ENCODE measurements around the gene CLIC3. TPM values are rescaled to one million over a fixed set of nuclear protein-coding genes. Genes with fewer than 3 reads are reported as not detected.

CLIC3 gene
- total RNA-seq, 2 experiments from 2014 or later, result not detected

DNA sequence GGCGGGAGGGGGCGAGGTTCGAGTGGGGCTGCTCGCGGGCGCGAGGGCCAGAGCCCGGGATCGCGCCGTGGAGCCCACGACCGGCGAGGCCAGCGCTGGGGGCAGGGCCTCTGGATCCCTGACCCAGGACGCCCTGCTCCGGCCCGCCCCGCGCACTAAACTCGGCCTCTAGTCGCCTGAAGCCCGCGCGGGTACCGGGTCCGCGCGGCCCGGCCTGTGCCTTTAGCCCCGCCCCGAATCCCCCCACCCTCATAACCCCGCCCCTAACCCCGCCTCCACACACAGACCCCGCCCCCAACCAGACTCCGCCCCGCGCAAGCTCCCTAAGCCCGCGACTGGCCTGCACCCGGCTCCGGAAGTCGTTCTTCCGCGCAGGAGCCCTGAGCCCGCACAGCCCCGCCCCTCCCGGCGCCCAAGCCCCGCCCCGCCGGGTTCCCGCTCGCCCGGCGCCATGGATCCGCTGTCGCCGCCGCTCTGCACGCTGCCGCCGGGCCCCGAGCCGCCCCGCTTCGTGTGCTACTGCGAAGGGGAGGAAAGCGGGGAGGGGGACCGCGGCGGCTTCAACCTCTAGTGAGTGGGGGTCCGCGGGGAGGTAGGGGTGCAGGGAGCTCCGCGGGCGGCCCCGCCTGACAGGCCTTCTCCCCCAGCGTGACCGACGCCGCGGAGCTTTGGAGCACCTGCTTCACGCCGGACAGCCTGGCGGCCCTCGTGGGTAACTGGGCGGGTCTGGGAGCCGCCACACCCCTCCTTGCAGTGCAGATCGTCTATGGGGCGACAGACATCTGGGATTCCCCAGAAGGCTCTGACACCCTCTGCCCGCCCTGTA lies 4.2 kb downstream of the CLIC3 start, which contains the start of gene PAXX:
Gene PAXX (plus strand): TSS at position 430 of the 826 bp plus-strand sequence. CDS start 22 bp downstream, at position 452.
- H3K27ac ChIP-seq (ENCODE audit: low read depth, low read length, poor library complexity, severe bottlenecking), result peak within 1 kb of the TSS; percentile 63
- DNase-seq (ENCODE audit: low spot score), result peak; percentile 94
- H2AFZ ChIP-seq (ENCODE audit: low read length), result peak within 1 kb of the TSS; percentile 60
- H3K9me3 ChIP-seq (ENCODE audit: low read length), result no peaks in the 10 kb centered on the region
- peaks cover 28% of the 10 kb centered on the region for H3K4me1 ChIP-seq (ENCODE audit: insufficient read depth, low read length, poor library complexity, severe bottlenecking)
- no peaks in the 10 kb centered on the region; the same call in 1 of the 2 replicates for H3K79me2 ChIP-seq (ENCODE audit: insufficient read depth, low read depth, low read length)
- peak within 1 kb of the TSS; percentile 94 for H3K4me2 ChIP-seq (ENCODE audit: low read length)
- TSS peak; percentile 94 for BruUV-seq (replicated peaks)
- peak within 1 kb of the TSS; percentile 79 for H3K4me3 ChIP-seq (ENCODE audit: low read depth, low read length, poor library complexity, severe bottlenecking)
- H3K36me3 ChIP-seq (ENCODE audit: insufficient read depth, low read length), result 0 out of 2 replicates have a peak, but pooled peaks cover 3% of the 10 kb centered on the region
- TF ChIP-seq, protein P1, sequence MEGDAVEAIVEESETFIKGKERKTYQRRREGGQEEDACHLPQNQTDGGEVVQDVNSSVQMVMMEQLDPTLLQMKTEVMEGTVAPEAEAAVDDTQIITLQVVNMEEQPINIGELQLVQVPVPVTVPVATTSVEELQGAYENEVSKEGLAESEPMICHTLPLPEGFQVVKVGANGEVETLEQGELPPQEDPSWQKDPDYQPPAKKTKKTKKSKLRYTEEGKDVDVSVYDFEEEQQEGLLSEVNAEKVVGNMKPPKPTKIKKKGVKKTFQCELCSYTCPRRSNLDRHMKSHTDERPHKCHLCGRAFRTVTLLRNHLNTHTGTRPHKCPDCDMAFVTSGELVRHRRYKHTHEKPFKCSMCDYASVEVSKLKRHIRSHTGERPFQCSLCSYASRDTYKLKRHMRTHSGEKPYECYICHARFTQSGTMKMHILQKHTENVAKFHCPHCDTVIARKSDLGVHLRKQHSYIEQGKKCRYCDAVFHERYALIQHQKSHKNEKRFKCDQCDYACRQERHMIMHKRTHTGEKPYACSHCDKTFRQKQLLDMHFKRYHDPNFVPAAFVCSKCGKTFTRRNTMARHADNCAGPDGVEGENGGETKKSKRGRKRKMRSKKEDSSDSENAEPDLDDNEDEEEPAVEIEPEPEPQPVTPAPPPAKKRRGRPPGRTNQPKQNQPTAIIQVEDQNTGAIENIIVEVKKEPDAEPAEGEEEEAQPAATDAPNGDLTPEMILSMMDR (conservative IDR thresholded peaks at IDR 0.05; ENCODE audit: low read length), result no peak
- no peak for TF ChIP-seq EZH2phosphoT487 (IDR thresholded peaks at IDR 0.05; ENCODE audit: borderline replicate concordance, low read depth, low read length)
- no peaks in the 10 kb centered on the region for H4K20me1 ChIP-seq (ENCODE audit: insufficient read depth, low read length)
- ChIA-PET POLR2A (interaction anchor here (0.5 to 1.5 kb wide), 9 partner anchors 9 to 462 kb away, joined by 3 to 7 read pairs (median 4); partner anchors contain the start of gene LCNL1), CTCF (ENCODE audit: unreplicated experiment) (interaction anchor here (0.6 kb wide), 2 partner anchors 17 to 32 kb away, joined by 3 to 14 read pairs; no protein-coding TSS in a partner anchor)
- no peaks in the 10 kb centered on the region for H3K9me2 ChIP-seq (ENCODE audit: insufficient read depth, low read length)
- intact Hi-C loops (cut with micrococcal nuclease; ENCODE audit: unreplicated experiment), result loop anchor here (2.0 kb wide), 1 partner anchor 47 kb away; the partner anchor contains the start of genes C8G and FBXW5

DNA sequence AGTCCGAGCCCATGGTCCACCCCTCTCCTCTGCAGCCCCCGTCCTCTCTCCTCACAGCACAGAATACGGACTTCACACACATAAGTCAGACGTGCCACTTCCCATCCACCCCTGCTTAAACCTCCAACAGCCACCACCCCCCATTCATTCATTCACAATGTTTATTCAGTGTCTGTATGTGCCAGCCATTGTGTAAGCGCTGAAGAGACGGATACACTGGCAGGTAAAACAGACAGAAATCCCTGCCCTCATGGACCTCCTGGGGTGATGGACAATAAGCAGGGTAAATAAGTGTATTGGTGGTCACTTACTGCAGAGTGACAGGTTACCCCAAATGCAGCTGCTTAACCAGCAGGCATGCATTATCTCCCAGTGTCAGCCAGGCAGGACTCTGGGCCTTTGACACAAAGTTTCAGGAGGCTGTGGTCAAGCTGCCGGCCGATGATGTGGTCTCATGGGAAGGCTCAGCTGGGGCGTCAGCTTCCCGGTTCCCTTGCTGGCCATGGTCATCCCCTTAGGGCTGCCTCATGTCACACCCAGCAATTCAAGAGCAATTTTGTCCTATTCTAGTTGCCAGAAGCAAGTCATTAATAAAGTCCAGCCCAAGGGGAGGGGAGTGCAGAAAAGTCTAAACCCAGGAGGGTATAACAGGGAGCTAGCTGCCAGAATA lies 6.0 kb downstream of the CLIC3 start:
- no peaks in the 10 kb centered on the region for H3K9me3 ChIP-seq (ENCODE audit: low read length)
- TF ChIP-seq EZH2phosphoT487 (IDR thresholded peaks at IDR 0.05; ENCODE audit: borderline replicate concordance, low read depth, low read length), result no peak
- TF ChIP-seq, protein P1 (conservative IDR thresholded peaks at IDR 0.05; ENCODE audit: low read length), result no peak
- no TSS peak for BruUV-seq (replicated peaks)
- H4K20me1 ChIP-seq (ENCODE audit: insufficient read depth, low read length), result no peaks in the 10 kb centered on the region
- no peak overlapping the region for H3K27ac ChIP-seq (ENCODE audit: low read depth, low read length, poor library complexity, severe bottlenecking)
- H3K36me3 ChIP-seq (ENCODE audit: insufficient read depth, low read length), result 0 out of 2 replicates have a peak, but pooled peaks cover 3% of the 10 kb centered on the region
- peaks cover 13% of the 10 kb centered on the region for H3K4me1 ChIP-seq (ENCODE audit: insufficient read depth, low read length, poor library complexity, severe bottlenecking)
- no peak for DNase-seq (ENCODE audit: low spot score)
- CTCF ChIA-PET (ENCODE audit: unreplicated experiment), result no interaction called here
- H3K4me2 ChIP-seq (ENCODE audit: low read length), result no peak overlapping the region
- POLR2A ChIA-PET, result no interaction called here
- H3K79me2 ChIP-seq (ENCODE audit: insufficient read depth, low read depth, low read length), result no peaks in the 10 kb centered on the region; the same call in 1 of the 2 replicates
- no peak overlapping the region for H2AFZ ChIP-seq (ENCODE audit: low read length)
- H3K9me2 ChIP-seq (ENCODE audit: insufficient read depth, low read length), result no peaks in the 10 kb centered on the region
- intact Hi-C loops (cut with micrococcal nuclease; ENCODE audit: unreplicated experiment), result no loop called here
- no peak overlapping the region for H3K4me3 ChIP-seq (ENCODE audit: low read depth, low read length, poor library complexity, severe bottlenecking)
